MM.1S (cell line): ENCODE measurements around the gene FBF1.

Experiments used
- DNase-seq: peaks from one replicate; pipeline ENCODE4 v3.0.0-alpha.2; 2015
- H2AFZ ChIP-seq: fragments of 300-600 bp; sonication (generic); 2 replicates; pipeline ENCODE4 v1.6.0; 2016; ENCODE audit warnings: antibody characterized with exemption, low read length
- H3F3A ChIP-seq: fragments of 300-600 bp; sonication (generic); 2 replicates; pipeline ENCODE4 v1.6.1; 2016; ENCODE audit warnings: mild to moderate bottlenecking, antibody characterized with exemption, low read length, moderate library complexity, mixed read lengths; ENCODE audit not compliant: insufficient read depth
- H3K27ac ChIP-seq: fragments of 300-600 bp; sonication (generic); 2 replicates; pipeline ENCODE4 v1.5.1; 2016; ENCODE audit warnings: mild to moderate bottlenecking, low read length
- H3K27me3 ChIP-seq: fragments of 300-600 bp; sonication (generic); replicated peaks from 2 replicates; pipeline ENCODE4 v1.6.0; 2016; ENCODE audit warnings: low read length; ENCODE audit not compliant: insufficient read depth
- H3K36me3 ChIP-seq: fragments of 300-600 bp; sonication (generic); replicated peaks from 2 replicates; pipeline ENCODE4 v1.6.1; 2016; ENCODE audit warnings: mild to moderate bottlenecking, low read length, mixed read lengths; ENCODE audit not compliant: insufficient read depth
- H3K4me1 ChIP-seq: fragments of 300-600 bp; sonication (generic); 2 replicates; pipeline ENCODE4 v1.6.1; 2016; ENCODE audit warnings: low read length, mixed read lengths
- H3K4me2 ChIP-seq: fragments of 300-600 bp; sonication (generic); 2 replicates; pipeline ENCODE4 v1.6.0; 2016; ENCODE audit warnings: low read depth, low read length
- H3K4me3 ChIP-seq: fragments of 300-600 bp; sonication (generic); 2 replicates; pipeline ENCODE4 v1.5.1; 2016; ENCODE audit warnings: low read length, mixed read lengths
- H3K79me2 ChIP-seq: fragments of 300-600 bp; sonication (generic); 2 replicates; pipeline ENCODE4 v1.6.1; 2016; ENCODE audit warnings: mixed run types, low read length, mixed read lengths
- H3K9ac ChIP-seq: fragments of 300-600 bp; sonication (generic); 2 replicates; pipeline ENCODE4 v1.6.1; 2016; ENCODE audit warnings: low read length, mixed read lengths
- H3K9me2 ChIP-seq: fragments of 300-600 bp; sonication (generic); replicated peaks from 2 replicates; pipeline ENCODE4 v1.6.1; 2016; ENCODE audit warnings: mild to moderate bottlenecking, low read length, mixed read lengths; ENCODE audit not compliant: insufficient read depth
- H3K9me3 ChIP-seq: fragments of 300-600 bp; sonication (generic); replicated peaks from 2 replicates; pipeline ENCODE4 v1.6.1; 2016; ENCODE audit warnings: mild to moderate bottlenecking, low read length, mixed read lengths; ENCODE audit not compliant: insufficient read depth
- H4K20me1 ChIP-seq: fragments of 300-600 bp; sonication (generic); 2 replicates; pipeline ENCODE4 v1.6.1; 2016; ENCODE audit warnings: mild to moderate bottlenecking, low read length, moderate library complexity, mixed read lengths; ENCODE audit not compliant: insufficient read depth
- CTCF ChIP-seq: fragments of 300-600 bp; sonication (generic); IDR thresholded peaks from 2 replicates; pipeline ENCODE4 v1.5.1; 2016; ENCODE audit warnings: antibody characterized with exemption, low read length, mixed read lengths
- EZH2 ChIP-seq: fragments of 300-600 bp; sonication (generic); optimal IDR thresholded peaks from 2 replicates; pipeline ENCODE3; 2017; ENCODE audit warnings: low read depth, mild to moderate bottlenecking, antibody characterized with exemption, low read length, mixed read lengths
- EZH2phosphoT487 ChIP-seq: fragments of 300-600 bp; sonication (generic); IDR thresholded peaks from 2 replicates; pipeline ENCODE4 v1.6.1; 2018; ENCODE audit warnings: antibody characterized with exemption, low read length

FBF1 gene

GRCh38 chr17:75900691-75901533, 39.9 kb downstream of the FBF1 start:
- peaks cover 12% of the 10 kb centered on the region for H3F3A ChIP-seq
- H3K9ac ChIP-seq = no peak overlapping the region
- H3K27ac ChIP-seq = no peak overlapping the region
- no peak overlapping the region for H3K4me3 ChIP-seq
- no peaks in the 10 kb centered on the region for H4K20me1 ChIP-seq
- no peak overlapping the region for H3K4me2 ChIP-seq
- H3K4me1 ChIP-seq = no peaks in the 10 kb centered on the region
- DNase-seq = no peak
- no peaks in the 10 kb centered on the region for H3K9me3 ChIP-seq
- TF ChIP-seq EZH2 (no peak), EZH2phosphoT487 (no peak), CTCF (no peak)
- no peaks in the 10 kb centered on the region for H3K9me2 ChIP-seq
- H3K27me3 ChIP-seq = no peaks in the 10 kb centered on the region
- no peak overlapping the region for H2AFZ ChIP-seq
- peaks cover 35% of the 10 kb centered on the region for H3K79me2 ChIP-seq
- H3K36me3 ChIP-seq = no peaks in the 10 kb centered on the region

GRCh38 chr17:75899767-75900468, 40.9 kb downstream of the FBF1 start:
- peaks cover 6% of the 10 kb centered on the region for H3K4me1 ChIP-seq
- DNase-seq = no peak
- peaks cover 45% of the 10 kb centered on the region for H3K79me2 ChIP-seq

GRCh38 chr17:75899353-75899752, 41.5 kb downstream of the FBF1 start:
- no peak for DNase-seq
- Histone ChIP-seq H3K79me2 (peaks cover 47% of the 10 kb centered on the region), H3K27me3 (no peaks in the 10 kb centered on the region), H2AFZ (no peak overlapping the region), H3K36me3 (no peaks in the 10 kb centered on the region), H4K20me1 (no peaks in the 10 kb centered on the region), H3K4me1 (peaks cover 6% of the 10 kb centered on the region), H3K4me3 (no peak overlapping the region), H3K9me2 (no peaks in the 10 kb centered on the region), H3K9me3 (no peaks in the 10 kb centered on the region), H3K27ac (no peak overlapping the region), H3K4me2 (no peak overlapping the region), H3F3A (peaks cover 12% of the 10 kb centered on the region), H3K9ac (no peak overlapping the region)
- TF ChIP-seq EZH2phosphoT487 (no peak), EZH2 (no peak), CTCF (no peak)

More at GRCh38 chr17:75899767-75900468, 40.9 kb downstream of the FBF1 start:
- Histone ChIP-seq H2AFZ (no peak overlapping the region), H3K36me3 (no peaks in the 10 kb centered on the region), H4K20me1 (no peaks in the 10 kb centered on the region), H3K27ac (no peak overlapping the region), H3K9me2 (no peaks in the 10 kb centered on the region), H3F3A (peaks cover 12% of the 10 kb centered on the region), H3K4me2 (no peak overlapping the region), H3K27me3 (no peaks in the 10 kb centered on the region), H3K9ac (no peak overlapping the region), H3K9me3 (no peaks in the 10 kb centered on the region), H3K4me3 (no peak overlapping the region)
- TF ChIP-seq CTCF = no peak
- no peak for TF ChIP-seq EZH2phosphoT487
- no peak for TF ChIP-seq EZH2
